Lower lobe of right lung (tissue), 2 donors: ENCODE results near the gene ITGA11. TPM values are rescaled to one million over a fixed set of nuclear protein-coding genes. Genes with fewer than 3 reads are reported as not detected.

Experiments
- ATAC-seq, 2 donors: fragments of 200-7000 bp; cut with Tn5 transposase; one replicate each; pipeline ENCODE4 v1.9.1; 2020 to 2022; ENCODE audit warnings: mild to moderate bottlenecking in 2 of 2, moderate library complexity in 2 of 2
- DNase-seq: peaks from one replicate; pipeline ENCODE4 v3.0.0-alpha.2; 2020
- H3K27ac ChIP-seq: fragments of 200-600 bp; one replicate; pipeline ENCODE4 v1.8.0; 2022
- H3K27me3 ChIP-seq: fragments of 200-600 bp; one replicate; pipeline ENCODE4 v1.8.0; 2022; ENCODE audit warnings: low read depth
- H3K36me3 ChIP-seq: fragments of 200-600 bp; one replicate; pipeline ENCODE4 v1.8.0; 2022; ENCODE audit warnings: mild to moderate bottlenecking
- H3K4me1 ChIP-seq: fragments of 200-600 bp; one replicate; pipeline ENCODE4 v1.8.0; 2022
- H3K4me3 ChIP-seq: fragments of 200-600 bp; one replicate; pipeline ENCODE4 v1.8.0; 2022; ENCODE audit warnings: mild to moderate bottlenecking
- H3K9me3 ChIP-seq: fragments of 200-600 bp; one replicate; pipeline ENCODE4 v1.8.0; 2022
- CTCF ChIP-seq: fragments of 200-600 bp; IDR thresholded peaks from one replicate; pipeline ENCODE4 v1.8.0; 2022; ENCODE audit warnings: antibody characterized with exemption, mild to moderate bottlenecking
- intact Hi-C: fragments of 100-400 bp; cut with DNase I; formaldehyde crosslinking; loops from one replicate; pipeline ENCODE4 v1.11.0; 2022
- total RNA-seq: library from RNA; stranded (reverse); fragmentation: NEBNext Ultra II Directional; extraction: Animal tissue kit (Norgen Biotek cat#: 25700); gene quantifications from one replicate; pipeline ENCODE4 v1.2.1, GENCODE V29; 2021
- donor health status: DM: no; HTN: yes; CAD: no; lungs with severe emphysema.

ITGA11 gene
- total RNA-seq, 1 donor from 2014 or later = 2.7 TPM

DNA sequence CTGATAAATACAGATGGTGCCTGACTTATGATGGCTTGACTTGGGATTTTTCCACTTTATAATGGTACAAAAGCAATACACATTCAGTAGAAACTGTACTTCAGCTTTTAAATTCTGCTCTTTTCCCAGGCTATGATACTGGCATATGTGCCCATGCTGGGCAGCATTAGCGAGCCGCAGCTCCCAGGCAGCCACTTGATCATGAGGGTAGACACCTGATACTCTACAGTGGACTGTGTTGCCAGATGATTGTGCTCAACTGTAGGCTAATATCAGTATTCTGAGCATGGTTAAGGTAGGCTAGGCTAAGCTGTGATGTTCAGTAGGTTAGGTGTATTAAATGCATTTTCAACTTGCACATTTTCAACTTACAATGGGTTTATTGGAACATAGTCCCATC, 172.1 kb downstream of the ITGA11 start:
- intact Hi-C loops = no loop called here
- no peaks in the 10 kb centered on the region for H3K9me3 ChIP-seq
- H3K27me3 ChIP-seq = no peaks in the 10 kb centered on the region
- DNase-seq (no peak), ATAC-seq (no peak)
- H3K4me3 ChIP-seq = no peak overlapping the region
- H3K36me3 ChIP-seq = no peaks in the 10 kb centered on the region
- H3K27ac ChIP-seq = no peak overlapping the region
- peaks cover 13% of the 10 kb centered on the region for H3K4me1 ChIP-seq
- no peak for TF ChIP-seq CTCF

GRCh38 chr15:68258692-68259091, 173.3 kb downstream of the ITGA11 start:
- DNase-seq (no peak), ATAC-seq (no peak)
- Histone ChIP-seq H3K4me1 (peaks cover 13% of the 10 kb centered on the region), H3K36me3 (no peaks in the 10 kb centered on the region), H3K27ac (no peak overlapping the region), H3K4me3 (no peak overlapping the region), H3K9me3 (no peaks in the 10 kb centered on the region), H3K27me3 (no peaks in the 10 kb centered on the region)
- TF ChIP-seq CTCF = no peak
- intact Hi-C loops = no loop called here

- ATAC-seq (peak; percentile 98 to 99), DNase-seq (peak; percentile 93)
- Histone ChIP-seq H3K36me3 (no peaks in the 10 kb centered on the region), H3K27me3 (no peaks in the 10 kb centered on the region), H3K9me3 (no peaks in the 10 kb centered on the region), H3K4me1 (peaks cover 19% of the 10 kb centered on the region), H3K4me3 (peak overlapping the region; percentile 64), H3K27ac (peak overlapping the region; percentile 86)
- no peak for TF ChIP-seq CTCF
- intact Hi-C loops = no loop called here
These were observed 175.1 kb downstream of the ITGA11 start for GRCh38 chr15:68256675-68257450.

DNA sequence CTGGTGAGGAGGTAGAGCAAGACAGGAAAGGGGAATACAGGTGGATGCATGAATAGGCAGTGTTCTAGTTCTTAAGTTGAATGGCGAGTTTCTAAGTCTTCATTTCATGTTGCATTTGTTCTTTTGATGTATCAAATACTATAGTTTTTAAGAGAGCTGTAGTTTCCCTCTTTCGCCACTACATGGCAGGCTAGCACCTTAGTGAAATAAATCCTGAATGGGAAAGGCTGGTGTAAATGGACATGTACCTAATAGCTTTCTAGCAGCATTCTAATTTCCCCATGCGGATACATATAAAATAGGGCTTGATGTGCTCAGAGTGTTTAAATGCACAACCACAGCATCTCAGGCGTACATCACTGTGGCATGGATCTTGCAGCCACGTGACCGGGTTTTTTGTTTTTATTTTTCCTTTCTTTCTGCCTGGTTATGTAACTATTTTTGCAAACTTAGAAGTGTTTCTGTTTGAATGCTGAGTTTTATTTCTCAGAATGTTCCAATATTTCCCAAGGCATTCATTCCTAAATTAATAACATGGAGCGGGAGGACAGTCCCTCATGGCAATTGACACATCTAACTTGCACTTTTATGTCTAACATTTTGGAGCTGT, 178.9 kb downstream of the ITGA11 start:
- H3K27ac ChIP-seq = no peak overlapping the region
- peak; percentile 79 for TF ChIP-seq CTCF
- H3K9me3 ChIP-seq = no peaks in the 10 kb centered on the region
- intact Hi-C loops = no loop called here
- H3K4me1 ChIP-seq = peaks cover 19% of the 10 kb centered on the region
- H3K36me3 ChIP-seq = no peaks in the 10 kb centered on the region
- ATAC-seq (peak; percentile 53 to 55), DNase-seq (no peak)
- no peaks in the 10 kb centered on the region for H3K27me3 ChIP-seq
- no peak overlapping the region for H3K4me3 ChIP-seq

DNA sequence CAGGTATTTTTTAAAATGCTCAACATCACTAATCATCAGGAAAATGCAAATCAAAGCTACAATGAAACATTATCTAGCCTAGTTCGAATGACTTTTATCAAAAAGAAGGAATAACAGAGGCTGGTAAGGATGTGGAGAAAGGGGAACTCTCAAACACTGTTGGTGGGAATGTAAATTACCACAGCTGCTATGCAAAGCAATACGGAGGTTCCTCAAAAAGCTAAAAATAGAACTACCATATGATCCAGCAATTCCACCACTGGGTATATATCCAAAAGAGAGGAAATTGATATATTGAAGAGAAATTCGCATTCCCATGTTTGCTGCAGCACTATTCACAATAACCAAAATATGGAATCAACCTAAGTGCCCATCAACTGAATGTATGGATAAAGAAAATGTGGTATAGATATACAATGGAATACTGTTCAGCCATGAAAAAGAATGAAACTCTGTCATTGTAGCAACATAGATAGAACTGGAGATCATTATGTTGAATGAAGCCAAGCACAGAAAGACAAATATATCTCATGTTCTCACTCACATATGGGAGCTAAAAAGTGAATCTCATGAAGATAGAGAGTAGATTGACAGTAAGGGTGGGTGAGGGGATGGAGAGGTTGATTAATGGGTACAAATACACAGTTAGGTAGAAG, 182.8 kb downstream of the ITGA11 start:
- peaks cover 8% of the 10 kb centered on the region for H3K9me3 ChIP-seq
- ATAC-seq = peak in 1 of 2 donors; percentile 30
- no peak for DNase-seq
- no peak overlapping the region for H3K27ac ChIP-seq
- no peaks in the 10 kb centered on the region for H3K36me3 ChIP-seq
- peaks cover 6% of the 10 kb centered on the region for H3K4me1 ChIP-seq
- H3K27me3 ChIP-seq = no peaks in the 10 kb centered on the region
- TF ChIP-seq CTCF = no peak
- no peak overlapping the region for H3K4me3 ChIP-seq
- intact Hi-C loops = no loop called here

Other genes with a start within 250 kb of the ITGA11 start
- 7.3 TPM for gene CALML4, start 226.8 kb downstream of the ITGA11 start, total RNA-seq
- gene CLN6, start 202.4 kb downstream of the ITGA11 start, total RNA-seq = 37.9 TPM
- gene FEM1B, start 154.4 kb downstream of the ITGA11 start, total RNA-seq = 55.3 TPM
- gene CORO2B, start 146.8 kb upstream of the ITGA11 start, total RNA-seq = 6.8 TPM